DND-41 (cell line): Measurements from ENCODE around the gene USP50.

Experiments used
- ATAC-seq: fragments of 200-7000 bp; cut with Tn5 transposase; 3 replicates; pipeline ENCODE4 v1.9.1; 2021; ENCODE audit warnings: low read depth; ENCODE audit not compliant: insufficient read depth
- DNase-seq: peaks from one replicate; pipeline ENCODE4 v3.0.0-alpha.2; 2020
- H2AFZ ChIP-seq: 2 replicates; pipeline ENCODE4 v1.6.0; 2012; ENCODE audit warnings: low read depth, low read length
- H3K27ac ChIP-seq: 2 replicates; pipeline ENCODE4 v1.5.1; 2012; ENCODE audit warnings: low read length, inconsistent platforms
- H3K27me3 ChIP-seq: fragments of 200-600 bp; sonication (generic); 2 replicates; pipeline ENCODE4 v1.6.0; 2012; ENCODE audit warnings: low read length, mild to moderate bottlenecking, inconsistent platforms; ENCODE audit not compliant: insufficient read depth, poor library complexity
- H3K36me3 ChIP-seq: 2 replicates; pipeline ENCODE4 v1.5.1; 2012; ENCODE audit warnings: low read length, inconsistent platforms; ENCODE audit not compliant: insufficient read depth
- H3K4me1 ChIP-seq: 2 replicates; pipeline ENCODE4 v1.5.1; 2012; ENCODE audit warnings: mild to moderate bottlenecking, low read length; ENCODE audit not compliant: insufficient read depth
- H3K4me2 ChIP-seq: 2 replicates; pipeline ENCODE4 v1.6.0; 2012; ENCODE audit warnings: mild to moderate bottlenecking, moderate library complexity, low read length, inconsistent platforms; ENCODE audit not compliant: insufficient read depth
- H3K4me3 ChIP-seq, 2 experiments: fragments of 200-600 bp in 1 of 2; shearing (Covaris generic) in 1 of 2; 2 replicates each; pipeline ENCODE4 v1.5.1; 2012 to 2016; ENCODE audit warnings: inconsistent platforms in 2 of 2, low read length in 2 of 2, mild to moderate bottlenecking in 2 of 2, low read depth in 1 of 2, moderate library complexity in 1 of 2
- H3K79me2 ChIP-seq: 2 replicates; pipeline ENCODE4 v1.6.0; 2012; ENCODE audit warnings: low read length, inconsistent platforms; ENCODE audit not compliant: insufficient read depth
- H3K9ac ChIP-seq: 2 replicates; pipeline ENCODE4 v1.6.0; 2012; ENCODE audit warnings: low read depth, mild to moderate bottlenecking, inconsistent platforms, low read length, moderate library complexity
- H3K9me3 ChIP-seq: 2 replicates; pipeline ENCODE4 v1.5.1; 2012; ENCODE audit warnings: low read length, moderate library complexity, mild to moderate bottlenecking, inconsistent platforms; ENCODE audit not compliant: insufficient read depth, severe bottlenecking
- H4K20me1 ChIP-seq: 2 replicates; pipeline ENCODE4 v1.6.0; 2012; ENCODE audit warnings: low read length; ENCODE audit not compliant: insufficient read depth
- EZH2 ChIP-seq: IDR thresholded peaks from 3 replicates; pipeline ENCODE4 v1.6.1; 2012; ENCODE audit warnings: borderline replicate concordance, low read depth, mild to moderate bottlenecking, moderate library complexity, low read length, inconsistent platforms; ENCODE audit not compliant: severe bottlenecking
- TF ChIP-seq, protein P1 (sequence below): IDR thresholded peaks from 2 replicates; pipeline ENCODE4 v1.5.1; 2012; ENCODE audit warnings: borderline replicate concordance, low read length, moderate library complexity, mild to moderate bottlenecking; ENCODE audit not compliant: poor library complexity, severe bottlenecking; ENCODE audit errors: extremely low read depth

The USP50 gene

DNA sequence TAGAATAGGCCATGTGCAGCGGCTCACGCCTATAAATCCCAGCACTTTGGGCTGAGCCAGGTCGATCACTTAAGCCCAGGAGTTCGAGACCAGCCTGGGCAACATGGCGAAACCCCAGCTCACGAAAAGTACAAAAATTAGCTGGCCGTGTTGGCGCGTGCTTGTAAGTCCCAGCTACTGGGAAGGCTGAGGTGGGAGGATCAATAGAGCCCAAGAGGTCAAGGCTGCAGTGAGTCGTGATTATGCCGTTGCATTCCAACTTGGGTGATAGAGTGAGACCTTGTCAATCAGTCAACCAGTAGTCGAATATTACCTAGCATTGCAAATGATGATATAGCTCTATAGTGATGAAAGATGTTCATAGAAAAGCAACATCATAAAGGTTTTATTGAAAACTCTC, 70.3 kb downstream of the USP50 start:
- DNase-seq (no peak), ATAC-seq (no peak)
- H3K79me2 ChIP-seq: no peaks in the 10 kb centered on the region
- no peaks in the 10 kb centered on the region for H3K9me3 ChIP-seq
- no peaks in the 10 kb centered on the region for H3K4me1 ChIP-seq
- TF ChIP-seq, protein P1, sequence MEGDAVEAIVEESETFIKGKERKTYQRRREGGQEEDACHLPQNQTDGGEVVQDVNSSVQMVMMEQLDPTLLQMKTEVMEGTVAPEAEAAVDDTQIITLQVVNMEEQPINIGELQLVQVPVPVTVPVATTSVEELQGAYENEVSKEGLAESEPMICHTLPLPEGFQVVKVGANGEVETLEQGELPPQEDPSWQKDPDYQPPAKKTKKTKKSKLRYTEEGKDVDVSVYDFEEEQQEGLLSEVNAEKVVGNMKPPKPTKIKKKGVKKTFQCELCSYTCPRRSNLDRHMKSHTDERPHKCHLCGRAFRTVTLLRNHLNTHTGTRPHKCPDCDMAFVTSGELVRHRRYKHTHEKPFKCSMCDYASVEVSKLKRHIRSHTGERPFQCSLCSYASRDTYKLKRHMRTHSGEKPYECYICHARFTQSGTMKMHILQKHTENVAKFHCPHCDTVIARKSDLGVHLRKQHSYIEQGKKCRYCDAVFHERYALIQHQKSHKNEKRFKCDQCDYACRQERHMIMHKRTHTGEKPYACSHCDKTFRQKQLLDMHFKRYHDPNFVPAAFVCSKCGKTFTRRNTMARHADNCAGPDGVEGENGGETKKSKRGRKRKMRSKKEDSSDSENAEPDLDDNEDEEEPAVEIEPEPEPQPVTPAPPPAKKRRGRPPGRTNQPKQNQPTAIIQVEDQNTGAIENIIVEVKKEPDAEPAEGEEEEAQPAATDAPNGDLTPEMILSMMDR: no peak
- TF ChIP-seq EZH2: no peak
- no peaks in the 10 kb centered on the region for H3K27me3 ChIP-seq
- no peaks in the 10 kb centered on the region for H4K20me1 ChIP-seq
- no peak overlapping the region for H2AFZ ChIP-seq
- H3K4me3 ChIP-seq: no peak overlapping the region
- H3K36me3 ChIP-seq: peaks cover 39% of the 10 kb centered on the region; the same call in 1 of the 2 replicates
- no peak overlapping the region for H3K4me2 ChIP-seq
- H3K9ac ChIP-seq: no peak overlapping the region
- no peak overlapping the region for H3K27ac ChIP-seq

DNA sequence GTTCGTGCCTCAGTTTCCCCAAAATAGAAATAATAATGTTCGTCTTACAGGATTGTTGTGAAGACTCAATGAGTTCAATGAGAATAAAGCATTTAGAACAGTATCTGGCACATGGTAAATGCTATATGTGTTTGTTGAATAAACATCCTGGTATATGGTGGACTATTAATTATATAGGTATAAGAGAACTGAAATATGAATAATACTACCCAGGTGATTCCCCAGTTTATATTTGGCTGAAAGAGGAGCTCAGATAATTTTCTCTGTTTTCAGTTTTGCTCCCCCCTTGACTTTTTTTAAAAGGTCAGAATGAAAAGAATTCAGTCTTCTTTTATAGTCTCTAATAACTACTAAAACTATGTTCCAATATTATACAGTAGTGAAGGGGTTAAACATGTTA, 75.4 kb downstream of the USP50 start:
- H3K27ac ChIP-seq: no peak overlapping the region
- H3K27me3 ChIP-seq: no peaks in the 10 kb centered on the region
- no peak overlapping the region for H3K9ac ChIP-seq
- no peaks in the 10 kb centered on the region for H3K79me2 ChIP-seq
- no peaks in the 10 kb centered on the region for H3K4me1 ChIP-seq
- ATAC-seq (no peak), DNase-seq (no peak)
- no peak overlapping the region for H3K4me2 ChIP-seq
- no peaks in the 10 kb centered on the region for H4K20me1 ChIP-seq
- no peak overlapping the region for H2AFZ ChIP-seq
- no peak for TF ChIP-seq EZH2
- TF ChIP-seq, protein P1: no peak
- peaks cover 20% of the 10 kb centered on the region; the same call in 1 of the 2 replicates for H3K36me3 ChIP-seq
- no peak overlapping the region for H3K4me3 ChIP-seq
- H3K9me3 ChIP-seq: no peaks in the 10 kb centered on the region

DNA sequence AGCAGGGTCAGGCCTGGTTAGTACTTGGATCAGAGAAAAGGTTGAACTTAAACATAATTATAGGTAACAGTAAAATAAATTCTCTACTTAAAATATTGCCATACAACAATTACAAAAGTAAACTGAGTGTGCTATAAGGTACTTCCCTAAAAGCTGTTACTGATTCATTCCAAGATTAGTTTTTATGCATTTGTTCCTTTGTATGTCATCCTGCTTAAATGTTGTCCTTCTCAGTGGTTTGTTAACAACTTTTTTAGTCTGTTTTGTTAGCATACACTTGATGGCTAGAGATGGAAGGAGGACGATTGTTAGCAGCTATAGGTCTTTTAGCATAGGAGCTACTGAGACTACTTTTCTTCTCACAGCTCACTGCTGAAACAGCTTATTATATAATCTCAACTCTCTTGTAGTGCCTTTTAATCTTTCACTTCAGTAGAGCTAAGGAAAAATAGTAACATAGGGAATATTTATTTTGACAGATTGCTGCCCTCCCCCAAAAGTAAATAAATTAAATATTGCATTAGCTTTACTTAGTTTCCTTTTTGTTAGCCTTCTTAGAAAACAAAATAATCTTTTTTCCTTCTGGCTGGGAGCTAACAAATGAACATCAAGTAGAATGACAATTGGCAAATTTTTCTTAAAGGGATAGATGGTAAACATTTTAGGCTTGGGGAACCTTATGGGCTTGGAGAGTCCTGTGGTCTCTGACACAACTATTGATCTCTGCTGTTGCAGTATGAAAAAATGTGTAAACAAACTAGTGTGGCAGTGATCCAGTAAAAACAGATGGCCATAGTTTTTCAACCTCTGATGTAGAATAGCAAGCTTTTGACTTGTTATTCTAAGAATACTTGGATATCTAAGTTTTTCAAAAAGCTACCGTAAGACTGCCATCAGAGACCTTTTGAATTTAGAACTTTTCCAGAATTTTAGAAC, 82.8 kb downstream of the USP50 start:
- Histone ChIP-seq H3K27ac (no peak overlapping the region), H3K4me3 (no peak overlapping the region), H3K4me1 (no peaks in the 10 kb centered on the region), H4K20me1 (no peaks in the 10 kb centered on the region), H3K9me3 (no peaks in the 10 kb centered on the region), H3K79me2 (no peaks in the 10 kb centered on the region), H2AFZ (no peak overlapping the region), H3K27me3 (no peaks in the 10 kb centered on the region), H3K36me3 (peaks cover 25% of the 10 kb centered on the region; the same call in 1 of the 2 replicates), H3K4me2 (no peak overlapping the region), H3K9ac (no peak overlapping the region)
- TF ChIP-seq, protein P1: no peak
- TF ChIP-seq EZH2: no peak
- ATAC-seq: no peak
- DNase-seq: no peak
